Uterus (tissue), 2 donors: ENCODE results near the gene ANKH.

ENCODE experiments used
- POLR2A ChIP-seq, 2 donors: fragments of 450-650 bp; IDR thresholded peaks; one replicate each; pipeline ENCODE4 v1.6.1; 2016; ENCODE audit warnings: antibody characterized with exemption in 2 of 2, mild to moderate bottlenecking in 1 of 2, moderate library complexity in 1 of 2
- TF ChIP-seq, protein P1 (sequence below), 4 experiments: fragments of 200-600 bp in 2 of 4; fragments of 450-650 bp in 2 of 4; sonication (generic) in 2 of 4; IDR thresholded peaks; one replicate each; pipeline ENCODE4 v1.5.1; 2016 to 2019; ENCODE audit warnings: antibody characterized with exemption in 4 of 4, mild to moderate bottlenecking in 2 of 4, moderate library complexity in 1 of 4

DNA sequence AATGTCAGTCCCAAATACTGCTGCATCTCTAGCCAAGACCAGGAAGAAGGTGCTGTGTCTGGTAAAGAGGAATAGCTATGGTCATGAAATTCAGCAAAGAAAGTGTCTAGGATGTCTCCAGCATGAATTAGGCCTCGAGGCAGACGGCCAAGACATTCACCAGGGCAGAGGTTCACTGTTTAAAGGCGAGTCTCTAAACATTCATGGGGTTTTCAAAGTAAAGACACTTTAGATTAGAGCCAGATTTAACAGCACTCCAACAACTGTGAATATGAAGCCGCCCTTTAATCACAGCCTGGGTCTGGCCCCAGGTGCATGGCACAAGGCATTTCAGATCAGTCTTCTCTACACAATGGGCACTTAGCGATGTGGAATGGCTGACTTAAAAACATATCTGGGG lies 95.0 kb downstream of the ANKH start:
- TF ChIP-seq, protein P1, sequence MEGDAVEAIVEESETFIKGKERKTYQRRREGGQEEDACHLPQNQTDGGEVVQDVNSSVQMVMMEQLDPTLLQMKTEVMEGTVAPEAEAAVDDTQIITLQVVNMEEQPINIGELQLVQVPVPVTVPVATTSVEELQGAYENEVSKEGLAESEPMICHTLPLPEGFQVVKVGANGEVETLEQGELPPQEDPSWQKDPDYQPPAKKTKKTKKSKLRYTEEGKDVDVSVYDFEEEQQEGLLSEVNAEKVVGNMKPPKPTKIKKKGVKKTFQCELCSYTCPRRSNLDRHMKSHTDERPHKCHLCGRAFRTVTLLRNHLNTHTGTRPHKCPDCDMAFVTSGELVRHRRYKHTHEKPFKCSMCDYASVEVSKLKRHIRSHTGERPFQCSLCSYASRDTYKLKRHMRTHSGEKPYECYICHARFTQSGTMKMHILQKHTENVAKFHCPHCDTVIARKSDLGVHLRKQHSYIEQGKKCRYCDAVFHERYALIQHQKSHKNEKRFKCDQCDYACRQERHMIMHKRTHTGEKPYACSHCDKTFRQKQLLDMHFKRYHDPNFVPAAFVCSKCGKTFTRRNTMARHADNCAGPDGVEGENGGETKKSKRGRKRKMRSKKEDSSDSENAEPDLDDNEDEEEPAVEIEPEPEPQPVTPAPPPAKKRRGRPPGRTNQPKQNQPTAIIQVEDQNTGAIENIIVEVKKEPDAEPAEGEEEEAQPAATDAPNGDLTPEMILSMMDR (IDR thresholded peaks at IDR 0.05), result no peak
- TF ChIP-seq POLR2A (IDR thresholded peaks at IDR 0.05), result no peak
